Measurements from ENCODE around the gene PHF14. TPM values are rescaled to one million over a fixed set of nuclear protein-coding genes. Genes with fewer than 3 reads are reported as not detected.

The PHF14 gene
- total and polyA plus RNA-seq, 2 donors (not counting 3 experiments of a cell fraction or from before 2014, with no cell fraction given): 8.8 to 43.4 TPM

- Histone ChIP-seq H3K79me2 (ENCODE audit: control insufficient read depth, insufficient read depth, low read length) (peaks cover 26% of the 10 kb centered on the region), H3K4me3 (replicated peaks in 1 of 3; ENCODE audit: insufficient read depth in 1 of 3, low read depth in 1 of 3, low read length in 3 of 3) (peak overlapping the region; percentile 88 to 95 (median 91)), H3K4me1 (ENCODE audit: control insufficient read depth, extremely low read depth, insufficient read depth, low read length) (peaks cover 16% of the 10 kb centered on the region), H3K4me2 (ENCODE audit: insufficient read depth, low read length) (peak overlapping the region; percentile 92), H3K9me3 (replicated peaks; ENCODE audit: control insufficient read depth, insufficient read depth, low read length) (no peaks in the 10 kb centered on the region), H3K9ac (replicated peaks; ENCODE audit: extremely low read depth, insufficient read depth, low read length) (peak overlapping the region; percentile 99), H3K27ac (ENCODE audit: insufficient read depth, low read depth, low read length) (peak overlapping the region; percentile 99), H4K20me1 (replicated peaks; ENCODE audit: control insufficient read depth, extremely low read depth, insufficient read depth, low read length) (no peaks in the 10 kb centered on the region), H3K27me3 (ENCODE audit: control insufficient read depth in 2 of 2, insufficient read depth in 2 of 2, low read length in 2 of 2) (no peaks in the 10 kb centered on the region), H3K9me1 (replicated peaks; ENCODE audit: control insufficient read depth, extremely low read depth, insufficient read depth, low read length) (no peaks in the 10 kb centered on the region), H2AFZ (ENCODE audit: low read depth, low read length) (peak overlapping the region; percentile 73), H3K36me3 (ENCODE audit: control insufficient read depth in 2 of 2, extremely low read depth in 1 of 2, insufficient read depth in 2 of 2, low read length in 2 of 2) (peaks cover 0 to 3% of the 10 kb centered on the region in 2 experiments)
- CTCF ChIA-PET: interaction anchor here (1.2 to 2.3 kb wide), 2 partner anchors 272 to 404 kb away, joined by 3 to 15 read pairs; no protein-coding TSS in a partner anchor
- POLR2A ChIA-PET: interaction anchor here (1.7 kb wide), 1 partner anchor 35 kb away, joined by 9 read pairs; the partner anchor contains the start of gene PHF14
- DNase-seq (ENCODE audit: low read depth, low spot score) (no peak), FAIRE-seq (no peak)
- TSS peak; percentile 67 for BruUV-seq (replicated peaks)
- TF ChIP-seq EZH2 (IDR thresholded peaks at IDR 0.05; ENCODE audit: borderline replicate concordance, low read depth, low read length, severe bottlenecking): no peak
- no peak for TF ChIP-seq POLR2AphosphoS5 (IDR thresholded peaks at IDR 0.05; ENCODE audit: insufficient read depth, low read depth, low read length)
- no peak for TF ChIP-seq FOS (IDR thresholded peaks at IDR 0.05; ENCODE audit: borderline replicate concordance, insufficient read depth, low read length)
- TF ChIP-seq MYC (IDR thresholded peaks at IDR 0.05; ENCODE audit: low read depth, low read length): no peak
- TF ChIP-seq MAX (IDR thresholded peaks at IDR 0.05; ENCODE audit: insufficient read depth, insufficient read length): no peak
- TF ChIP-seq CTCF (IDR thresholded peaks at IDR 0.05; ENCODE audit: extremely low read depth in 1 of 2, insufficient read depth in 1 of 2, low read depth in 1 of 2, low read length in 2 of 2): no peak
- TF ChIP-seq POLR2A (IDR thresholded peaks at IDR 0.05; ENCODE audit: low read depth, low read length): no peak
- no peak for TF ChIP-seq JUN (IDR thresholded peaks at IDR 0.05; ENCODE audit: borderline replicate concordance, insufficient read depth, insufficient read length, low read depth)
- no peak for TF ChIP-seq GATA2 (IDR thresholded peaks at IDR 0.05; ENCODE audit: insufficient read depth, insufficient read length, low read depth, low read length)
- intact Hi-C loops (cut with micrococcal nuclease): no loop called here
- dilution Hi-C loops (cut with MboI; ENCODE audit: extremely low pct_ligation_motif_present, low sequenced_read_pairs): no loop called here
Observed at GRCh38 chr7:10939237-10939910, 34.3 kb upstream of the PHF14 start.
